Erythroblast (primary cell): ENCODE data around the gene TRAPPC2.

Experiments
- GATA1 ChIP-seq: IDR thresholded peaks from 2 replicates; pipeline ENCODE4 v1.6.1; 2011; ENCODE audit warnings: low read depth, mild to moderate bottlenecking, control low read depth, low read length, moderate library complexity
- POLR2A ChIP-seq: IDR thresholded peaks from 2 replicates; pipeline ENCODE4 v1.6.1; 2011; ENCODE audit warnings: mild to moderate bottlenecking, low read length

GRCh38 chrX:13688958-13689740, 45.3 kb downstream of the TRAPPC2 start, which contains the start of gene RAB9A:
- TF ChIP-seq POLR2A = peak; percentile 52
- TF ChIP-seq GATA1 = no peak
